HL-60/S4 treated with retinoic acid at 250 ng/mL for 4 days and 3 days (cell line): ENCODE data around the gene TTYH1.

Experiments used
- in situ Hi-C: fragments of 300-500 bp; cut with MboI; formaldehyde crosslinking; loops from 2 replicates; pipeline ENCODE4 v1.7.0; 2022; ENCODE audit warnings: low sequenced_read_pairs

TTYH1 gene

DNA sequence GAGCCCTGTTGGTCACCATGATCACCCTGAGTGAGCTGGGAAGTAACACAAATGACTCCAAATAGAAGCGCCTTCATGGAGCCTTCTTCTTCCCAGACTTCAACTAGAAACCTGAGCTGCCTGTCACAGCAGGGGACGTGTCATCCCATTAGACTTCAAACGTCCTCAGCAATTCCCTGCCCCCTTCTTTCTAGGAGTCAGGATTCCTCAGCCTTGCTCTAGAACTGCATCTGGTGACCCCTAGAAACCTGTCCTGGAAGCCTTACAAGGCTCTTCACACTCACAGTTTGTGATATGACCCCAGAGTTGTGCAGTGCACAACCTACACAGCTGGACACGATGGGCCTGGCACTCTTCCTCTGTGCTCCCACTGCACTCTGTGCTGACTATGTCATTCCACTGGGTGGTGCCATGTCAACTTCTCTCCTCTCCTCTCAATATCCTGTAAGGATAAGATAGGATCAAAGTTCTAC is 23.6 kb upstream of the TTYH1 start:
- in situ Hi-C loops, result no loop called here

DNA sequence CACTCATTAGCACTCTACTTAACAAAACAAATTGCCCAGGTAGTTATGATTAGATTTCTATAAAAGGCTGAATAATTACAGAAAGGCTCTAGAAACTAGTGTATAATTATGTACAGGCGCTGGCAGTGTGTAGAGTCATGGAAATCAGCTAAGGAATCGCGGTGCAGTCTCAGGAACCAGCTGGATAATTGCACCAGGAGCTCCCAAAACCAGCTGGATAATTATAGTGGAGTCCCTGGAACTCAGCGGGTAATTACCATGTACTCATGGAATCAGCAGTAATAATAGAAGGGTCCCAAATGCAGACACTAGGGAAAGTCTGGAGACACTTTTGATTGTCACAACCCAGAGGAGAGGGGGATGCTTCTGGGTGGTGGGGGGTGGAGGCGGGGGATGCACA is 23.2 kb upstream of the TTYH1 start:
- in situ Hi-C loops, result no loop called here

DNA sequence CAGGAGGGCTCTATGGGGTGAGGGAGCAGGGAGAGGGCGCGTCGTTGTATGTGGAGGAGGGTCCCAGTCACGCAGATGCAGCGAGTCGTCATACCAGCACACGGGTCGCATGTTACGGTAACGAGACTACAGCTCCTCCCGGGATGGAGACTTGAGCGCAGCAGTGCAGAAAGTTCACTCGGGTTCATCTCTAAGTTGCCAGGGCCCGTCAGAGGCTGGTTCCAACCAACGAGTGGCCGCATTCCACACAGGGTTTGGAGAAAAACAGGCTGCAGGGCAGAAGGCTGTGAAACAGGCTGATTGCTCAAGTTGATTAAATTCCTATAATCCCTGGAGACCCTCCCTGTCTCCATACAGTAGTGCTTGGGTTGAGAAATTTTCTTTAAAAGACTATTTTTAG is 21.9 kb upstream of the TTYH1 start:
- in situ Hi-C loops, result no loop called here

DNA sequence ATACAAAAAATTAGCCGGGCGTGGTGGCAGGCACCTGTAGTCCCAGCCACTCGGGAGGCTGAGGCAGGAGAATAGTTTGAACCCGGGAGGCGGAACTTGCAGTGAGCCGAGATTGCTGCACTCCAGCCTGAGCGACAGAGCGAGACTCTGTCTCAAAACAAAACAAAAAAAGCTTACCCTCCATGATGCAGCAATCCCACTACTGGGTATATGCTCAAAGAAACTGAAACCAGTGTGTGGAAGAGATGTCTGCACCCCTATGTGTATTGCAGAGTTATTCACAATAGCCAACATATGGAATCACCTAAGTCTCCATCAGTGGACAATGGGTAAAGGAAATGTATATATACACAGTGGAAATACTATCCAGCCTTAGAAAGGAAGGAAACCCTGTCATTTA is 19.6 kb upstream of the TTYH1 start:
- in situ Hi-C loops, result no loop called here

DNA sequence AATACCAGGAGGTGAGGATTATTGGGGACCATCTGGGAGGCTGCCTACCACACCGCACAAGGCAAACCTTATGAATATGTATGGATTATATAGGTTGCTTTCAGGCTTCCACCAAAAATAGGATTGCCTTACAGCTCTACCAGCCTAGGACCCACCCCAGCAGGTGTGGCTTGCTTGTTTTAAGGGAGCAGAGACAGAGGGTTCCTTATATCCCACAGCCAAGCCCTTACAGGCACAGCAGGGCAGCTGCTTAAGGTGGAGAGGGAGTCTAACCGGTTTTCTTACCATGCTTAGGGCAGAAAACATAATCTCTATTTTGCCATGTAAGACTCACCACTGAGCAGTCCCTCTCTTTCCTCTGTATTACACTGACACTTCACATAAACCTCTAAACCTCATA is 16.1 kb upstream of the TTYH1 start:
- in situ Hi-C loops, result no loop called here

DNA sequence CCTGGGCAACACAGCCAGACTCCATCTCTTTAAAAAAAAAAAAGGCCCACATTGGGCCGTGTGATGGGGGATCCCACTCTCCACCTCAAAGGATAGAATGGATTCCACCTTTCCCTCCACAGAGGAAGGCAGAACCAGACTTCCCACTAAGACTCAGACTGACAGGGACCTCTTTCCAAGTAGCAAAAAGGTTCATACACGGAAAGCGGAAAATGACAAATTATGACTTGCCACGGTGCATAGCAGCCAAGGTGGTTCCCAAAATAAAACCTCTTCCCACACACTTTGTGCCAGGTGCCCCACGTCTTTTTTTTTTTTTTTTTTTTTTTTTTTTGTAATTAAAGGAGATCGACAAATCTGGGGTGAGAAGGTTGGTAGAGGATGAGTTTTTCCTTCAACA is 14.4 kb upstream of the TTYH1 start:
- in situ Hi-C loops, result no loop called here

DNA sequence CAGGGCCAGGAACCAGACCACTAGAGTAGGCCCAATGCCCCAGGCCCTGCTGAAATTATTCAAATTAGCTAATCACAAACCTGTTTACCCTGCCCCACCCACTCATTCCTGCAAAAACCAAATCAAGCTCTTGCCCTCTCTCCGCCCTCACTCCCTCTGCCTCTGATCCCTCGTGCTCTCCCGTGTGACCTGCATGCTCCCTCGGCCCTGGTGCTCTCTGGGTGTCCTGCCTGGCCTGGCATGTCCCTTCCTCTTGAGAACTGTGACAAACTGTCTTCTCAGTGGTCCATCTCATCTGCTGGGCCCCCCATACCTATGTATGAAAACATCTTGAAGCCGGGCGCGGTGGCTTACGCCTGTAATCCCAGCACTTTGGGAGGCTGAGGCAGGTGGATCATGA is 12.2 kb upstream of the TTYH1 start:
- in situ Hi-C loops, result no loop called here

DNA sequence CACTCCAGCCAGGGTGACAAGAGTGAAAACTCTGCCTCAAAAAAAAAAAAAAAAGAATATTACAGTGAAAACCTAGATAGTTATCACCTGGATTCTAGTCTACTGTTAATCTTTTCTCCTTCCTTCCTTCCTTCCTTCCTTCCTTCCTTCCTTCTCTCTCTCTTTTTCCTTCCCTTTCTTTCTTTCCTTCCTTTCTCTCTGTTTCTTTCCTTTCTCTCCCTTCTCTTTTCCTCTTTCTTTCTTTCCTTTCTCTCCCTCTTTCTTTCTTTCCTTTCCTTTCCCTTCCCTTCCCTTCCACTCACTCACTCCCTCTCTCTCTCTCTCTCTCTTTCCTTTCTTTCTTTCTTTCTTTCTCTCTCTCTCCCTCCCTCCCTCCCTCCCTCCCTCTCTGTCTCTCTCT is 9.6 kb upstream of the TTYH1 start:
- in situ Hi-C loops, result no loop called here

DNA sequence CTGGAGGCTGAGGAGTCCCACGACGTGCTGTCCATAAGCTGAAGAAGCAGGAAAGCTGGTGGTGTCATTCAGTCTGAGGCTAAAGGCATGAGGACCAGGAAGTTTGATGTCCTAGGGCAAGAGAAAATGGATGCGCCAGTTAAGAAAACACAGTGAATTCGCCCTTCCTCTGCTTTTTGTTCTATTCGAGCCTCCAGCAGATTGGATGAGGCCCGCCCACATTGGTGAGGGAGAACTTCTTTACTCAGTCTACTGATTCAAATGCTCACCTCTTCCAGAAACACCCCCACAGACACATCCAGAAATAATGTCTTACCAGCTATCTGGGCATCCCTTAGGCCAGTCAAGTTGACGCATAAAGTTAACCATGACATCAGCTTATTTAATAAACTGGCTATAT is 7.5 kb upstream of the TTYH1 start:
- in situ Hi-C loops, result no loop called here

DNA sequence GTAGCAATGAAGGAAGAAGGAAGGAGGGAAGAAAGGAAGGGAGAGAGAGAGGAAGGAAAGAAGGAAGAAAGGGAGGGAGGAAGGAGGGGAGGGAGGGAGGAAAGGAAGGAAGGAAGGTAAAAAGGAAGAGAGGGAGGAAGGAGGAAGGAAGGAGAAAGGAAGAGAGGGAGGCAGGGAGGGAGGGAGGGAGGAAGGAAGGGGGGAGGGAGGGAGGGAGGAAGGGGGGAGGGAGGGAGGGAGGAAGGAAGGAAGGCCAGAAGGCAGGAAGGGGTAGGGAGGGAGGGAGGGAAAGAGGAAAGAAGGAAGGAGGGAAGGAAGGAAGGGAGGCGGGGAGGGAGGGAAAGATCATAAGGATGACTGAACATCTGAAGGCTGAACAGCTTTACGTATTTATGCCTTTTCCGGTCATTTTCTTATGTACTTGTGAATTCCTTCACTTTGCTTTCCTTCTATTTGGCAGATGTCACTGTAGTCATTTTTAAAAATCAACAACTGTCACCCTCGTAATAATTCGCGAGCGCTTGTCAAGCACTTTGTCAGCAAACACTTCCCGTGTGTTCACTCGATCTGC is 6.7 kb upstream of the TTYH1 start:
- in situ Hi-C loops, result no loop called here

DNA sequence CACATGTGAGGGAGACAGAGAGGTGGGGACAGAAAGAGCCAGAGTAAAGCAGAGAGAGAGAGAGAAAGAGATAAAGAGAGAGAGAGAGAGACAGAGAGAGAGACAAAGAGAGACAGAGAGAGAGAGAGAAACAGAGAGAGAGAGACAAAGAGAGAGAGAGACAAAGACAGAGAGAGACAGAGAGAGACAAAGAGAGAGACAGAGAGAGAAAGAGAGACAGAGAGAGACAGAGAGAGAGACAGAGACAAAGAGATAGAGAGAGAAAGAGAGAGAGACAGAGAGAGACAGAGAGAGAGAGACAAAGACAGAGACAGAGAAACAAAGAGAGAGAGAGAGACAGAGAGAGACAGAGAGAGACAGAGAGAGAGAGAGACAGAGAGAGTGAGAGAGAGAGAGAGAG is 4.2 kb upstream of the TTYH1 start:
- in situ Hi-C loops, result no loop called here

DNA sequence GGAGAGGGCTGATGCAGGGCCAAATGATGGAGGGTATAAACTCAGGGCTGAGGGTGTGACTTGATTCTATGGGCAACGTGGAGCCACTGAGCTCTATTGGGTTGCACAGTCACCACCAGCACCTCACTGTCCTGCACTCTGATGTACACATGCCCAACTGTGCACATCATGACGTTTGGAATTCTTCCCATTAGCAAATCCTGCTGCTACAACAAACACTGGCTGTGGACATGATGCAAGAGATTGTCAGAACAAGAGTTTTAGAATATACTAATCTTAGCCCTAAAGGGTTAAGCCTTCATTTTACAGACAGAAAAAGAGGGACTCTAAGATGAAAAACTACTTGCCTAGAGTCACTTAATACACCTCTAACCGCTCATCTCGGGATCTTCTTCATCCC is 2.4 kb upstream of the TTYH1 start:
- in situ Hi-C loops, result no loop called here

DNA sequence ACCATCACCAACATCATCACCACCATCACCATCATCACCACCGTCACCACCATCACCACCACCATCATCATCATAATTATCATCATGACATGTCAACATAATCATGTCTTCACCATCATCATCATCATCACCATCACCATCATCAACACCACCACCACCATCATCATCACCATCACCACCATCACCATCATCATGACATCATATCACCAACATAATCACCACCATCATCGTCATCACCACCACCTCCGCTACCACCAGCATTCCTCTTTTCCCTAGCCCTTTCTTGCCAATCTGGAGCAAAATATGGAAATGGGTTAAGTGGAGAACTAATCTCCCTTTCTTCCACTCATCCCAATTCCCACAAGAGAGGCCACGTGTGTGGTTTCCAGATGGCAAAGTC is 1.1 kb upstream of the TTYH1 start:
- in situ Hi-C loops, result no loop called here

DNA sequence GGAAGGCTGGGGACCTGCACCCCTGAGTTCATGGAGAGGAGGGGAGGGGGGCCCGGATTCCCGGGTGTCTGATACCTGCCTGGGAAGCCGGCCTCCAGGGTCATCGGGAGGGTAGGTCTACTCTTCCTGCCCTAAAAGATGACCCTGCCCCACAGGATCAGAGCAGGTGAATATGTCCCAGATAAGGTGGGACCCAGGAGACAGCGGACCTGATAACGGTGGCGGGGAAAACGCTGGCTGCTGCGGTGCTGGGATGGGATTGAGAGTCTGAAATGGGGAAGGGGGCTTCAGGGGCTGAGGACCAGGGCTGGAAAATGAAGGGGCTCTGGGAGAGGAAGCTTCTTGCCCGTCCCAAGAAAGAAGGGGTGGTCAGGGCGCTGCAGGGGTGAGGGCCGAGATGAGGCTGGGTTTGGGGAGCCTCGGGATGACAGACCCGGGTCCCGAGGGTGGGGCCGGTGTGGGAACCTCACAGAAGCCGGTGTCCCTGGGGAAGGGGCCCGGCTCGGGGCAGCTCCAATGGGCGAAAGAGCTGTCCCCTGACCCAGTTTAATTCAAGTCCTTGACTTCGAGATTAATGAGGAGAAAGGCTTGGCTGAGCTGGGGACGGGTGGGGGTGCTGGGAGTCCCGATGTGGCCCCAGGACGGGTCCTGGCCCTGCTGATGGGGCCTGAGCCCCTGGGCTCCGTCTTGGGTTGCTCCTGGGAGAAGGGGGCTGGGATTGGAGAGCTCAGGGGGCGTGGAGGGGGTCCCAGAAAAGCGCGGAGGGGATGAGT is 823 bp downstream of the TTYH1 start:
- in situ Hi-C loops, result no loop called here

DNA sequence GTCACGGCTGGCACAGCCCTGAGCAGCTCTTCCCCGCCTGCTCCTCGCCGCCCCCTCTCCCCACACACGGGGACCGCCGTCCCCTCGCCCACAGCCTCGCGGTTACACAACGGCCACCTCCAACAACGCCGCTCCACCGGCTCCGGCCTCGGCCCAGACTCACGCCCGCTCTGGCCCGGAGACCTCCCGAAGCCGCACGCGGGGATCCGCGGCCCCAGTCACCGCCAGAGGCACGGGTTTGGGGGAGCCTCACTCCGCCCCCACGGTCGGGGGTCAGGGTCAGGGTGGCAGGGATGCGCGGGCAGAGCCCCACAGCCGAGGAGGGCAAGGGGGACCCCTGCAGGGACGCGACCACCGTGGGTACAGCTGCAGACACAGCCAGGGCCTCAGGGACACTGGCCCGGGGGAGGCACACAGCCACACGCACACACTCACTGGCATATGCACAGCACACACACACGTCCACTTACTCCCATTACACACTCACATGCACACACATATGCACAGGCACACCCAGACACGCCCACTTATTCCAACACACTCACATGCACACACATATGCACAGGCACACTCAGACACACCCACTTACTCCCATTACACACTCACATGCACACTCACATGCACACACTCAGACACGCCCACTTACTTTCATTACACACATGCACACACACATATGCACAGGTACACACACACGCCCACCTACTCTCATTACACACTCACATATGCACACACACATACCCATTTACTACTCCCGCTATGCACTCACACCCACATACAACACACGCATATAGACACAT is 1.6 kb downstream of the TTYH1 start:
- in situ Hi-C loops, result no loop called here

DNA sequence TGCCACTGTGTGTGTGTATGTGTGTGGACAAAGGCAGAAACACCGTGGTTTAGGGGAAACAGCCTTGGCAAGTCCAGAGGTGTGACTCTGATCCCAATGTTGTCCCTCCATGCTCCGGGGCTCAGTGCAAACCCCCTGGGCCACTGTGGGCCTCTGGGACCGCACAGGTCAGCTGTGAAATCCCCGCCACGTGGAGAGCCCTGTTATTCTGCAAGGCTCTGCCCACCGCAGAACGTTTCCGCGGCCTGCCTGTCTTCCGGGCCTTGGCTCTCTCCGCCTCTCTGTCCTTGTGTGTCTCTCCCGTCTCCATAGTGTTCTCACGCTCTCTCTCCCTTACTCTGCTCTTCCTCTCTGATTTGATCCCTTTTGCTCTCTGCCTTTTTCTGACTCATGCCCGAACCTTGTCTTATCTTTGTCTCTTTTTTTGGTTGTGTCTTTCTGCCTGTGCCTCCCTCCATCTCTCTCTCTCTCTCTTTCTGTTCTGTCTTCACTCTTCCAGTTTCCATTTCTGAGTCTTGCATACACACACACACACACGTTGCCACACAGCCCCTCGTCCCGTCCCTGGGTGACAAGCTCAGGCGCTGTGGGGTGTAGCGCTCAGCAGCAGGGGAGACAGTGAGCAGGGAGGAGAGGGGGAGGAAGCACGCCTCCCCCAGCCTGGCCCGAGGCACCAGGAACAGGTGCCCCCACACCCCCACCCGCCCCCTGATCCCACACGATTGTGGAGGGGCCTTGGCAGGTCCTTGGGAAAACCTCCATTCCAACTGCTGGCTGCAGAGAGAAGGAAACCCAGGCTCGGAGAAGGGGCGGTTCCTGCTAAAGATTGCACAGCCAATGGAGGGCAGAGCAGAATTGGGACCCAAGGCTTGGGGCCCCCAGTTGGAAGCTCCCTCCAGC is 3.0 kb downstream of the TTYH1 start:
- in situ Hi-C loops, result no loop called here

DNA sequence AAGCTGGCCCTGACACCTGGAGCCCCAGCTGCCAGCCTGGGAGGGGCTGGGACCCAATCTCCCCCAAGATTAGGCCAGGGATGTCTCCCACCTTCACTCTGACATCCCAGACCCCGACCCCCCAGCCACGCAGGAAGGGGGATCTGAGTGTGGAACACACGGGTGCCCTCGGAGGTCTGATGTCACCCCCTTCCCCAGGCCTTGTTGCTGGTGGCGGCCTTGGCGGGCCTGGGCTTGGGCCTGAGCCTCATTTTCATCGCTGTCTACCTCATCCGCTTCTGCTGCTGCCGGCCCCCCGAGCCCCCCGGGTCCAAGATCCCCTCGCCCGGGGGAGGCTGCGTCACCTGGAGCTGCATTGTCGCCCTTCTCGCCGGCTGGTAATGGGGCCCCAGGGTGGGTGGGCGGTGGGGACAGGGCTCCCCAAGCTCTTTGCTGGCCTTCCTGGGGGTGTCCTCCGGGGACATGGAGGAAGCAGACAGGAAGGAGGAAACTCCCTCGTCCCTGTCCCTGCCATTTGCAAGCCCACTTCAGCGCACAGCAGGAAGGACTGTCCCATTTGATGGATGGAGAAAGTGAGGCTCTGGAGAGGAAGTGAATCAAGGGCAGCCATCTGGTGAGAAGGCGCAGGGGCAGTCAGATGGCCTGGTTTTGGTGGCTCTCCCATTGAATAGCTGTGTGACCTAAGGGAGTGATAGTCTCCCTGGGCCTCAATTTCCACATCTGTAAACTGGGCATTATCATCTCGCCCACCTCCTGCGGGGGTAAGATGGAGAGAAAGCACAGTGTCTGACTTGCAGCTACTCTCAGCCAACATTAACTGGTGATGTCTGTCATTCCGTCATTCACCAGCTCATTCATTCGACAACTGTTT is 3.9 kb downstream of the TTYH1 start:
- in situ Hi-C loops, result no loop called here

DNA sequence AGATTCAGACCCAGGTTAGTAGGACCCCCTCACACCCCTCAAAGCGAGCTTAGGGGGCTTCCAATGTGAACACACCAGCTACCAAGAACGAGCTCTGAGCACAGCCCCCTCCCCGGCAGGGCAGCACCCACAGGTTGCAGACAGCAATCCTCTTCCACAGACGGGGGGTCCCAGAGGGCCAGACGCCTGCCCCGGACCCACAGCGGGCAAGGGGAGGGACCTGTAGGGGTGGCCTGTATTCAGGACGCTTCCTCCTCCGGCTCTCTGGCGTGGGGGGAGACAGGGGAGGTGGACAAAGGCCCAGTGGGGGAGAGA is 4.8 kb downstream of the TTYH1 start:
- in situ Hi-C loops, result no loop called here

DNA sequence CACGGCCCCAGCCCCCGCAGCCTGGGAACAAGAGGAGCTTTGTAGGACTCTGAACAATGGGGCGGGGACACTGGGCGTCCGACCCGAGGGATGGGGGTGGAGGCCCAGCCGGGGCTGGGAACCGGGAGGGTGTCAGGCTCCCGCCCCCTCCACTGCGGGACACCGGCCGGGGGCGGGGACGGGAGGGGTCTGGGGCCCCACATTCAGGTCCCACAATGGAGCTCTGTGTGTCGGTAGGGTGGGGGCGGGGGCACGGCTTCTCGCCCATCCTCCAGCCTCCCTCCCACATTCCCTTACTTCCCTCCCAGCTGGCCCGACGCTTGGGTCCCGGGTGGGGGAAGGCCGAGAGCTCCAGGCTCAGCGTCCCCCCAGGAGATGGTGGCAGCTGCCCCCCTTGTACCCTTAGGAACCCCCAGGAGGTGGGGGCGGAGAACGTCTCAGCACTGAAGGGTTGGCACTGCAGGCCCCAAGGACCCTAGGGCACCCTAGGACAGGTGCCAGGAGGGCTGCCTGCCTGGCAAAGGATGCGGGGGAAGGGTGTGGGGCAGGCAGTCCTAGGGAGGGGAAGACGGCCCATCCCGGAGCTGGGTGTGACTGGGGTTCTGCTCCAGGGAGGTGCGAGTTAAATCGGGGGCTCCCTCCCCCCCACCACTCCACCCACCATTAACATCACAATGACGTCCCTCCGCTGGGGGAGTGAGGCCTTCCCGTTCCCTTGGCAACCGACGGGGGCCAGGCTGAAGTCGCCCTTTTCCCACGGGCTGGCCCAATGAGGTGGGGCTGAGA is 5.3 kb downstream of the TTYH1 start:
- in situ Hi-C loops, result no loop called here

DNA sequence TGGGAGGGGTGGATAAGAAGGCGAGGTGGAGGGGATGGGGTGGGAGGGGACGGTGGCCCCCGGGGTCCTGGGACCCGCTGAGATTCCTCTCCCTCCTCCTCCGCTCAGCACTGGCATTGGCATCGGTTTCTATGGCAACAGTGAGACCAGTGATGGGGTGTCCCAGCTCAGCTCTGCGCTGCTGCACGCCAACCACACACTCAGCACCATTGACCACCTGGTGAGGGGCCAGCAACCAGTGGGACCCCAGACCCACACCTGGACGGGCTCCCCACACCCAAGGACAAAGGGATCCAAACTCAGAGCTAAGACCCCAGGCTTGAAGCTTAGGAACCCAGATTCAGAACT is 5.9 kb downstream of the TTYH1 start:
- in situ Hi-C loops, result no loop called here
